MM.1S (cell line): ENCODE results near the gene FER.
"Not testable (repeated sequence)": the region's sequence is repeated elsewhere in the genome, so short reads cannot be mapped to it uniquely, and the experiment has no call there.

Experiments used
- DNase-seq: peaks from one replicate; pipeline ENCODE4 v3.0.0-alpha.2; 2015
- H2AFZ ChIP-seq: fragments of 300-600 bp; sonication (generic); 2 replicates; pipeline ENCODE4 v1.6.0; 2016; ENCODE audit warnings: antibody characterized with exemption, low read length
- H3F3A ChIP-seq: fragments of 300-600 bp; sonication (generic); 2 replicates; pipeline ENCODE4 v1.6.1; 2016; ENCODE audit warnings: mild to moderate bottlenecking, antibody characterized with exemption, low read length, moderate library complexity, mixed read lengths; ENCODE audit not compliant: insufficient read depth
- H3K27ac ChIP-seq: fragments of 300-600 bp; sonication (generic); 2 replicates; pipeline ENCODE4 v1.5.1; 2016; ENCODE audit warnings: mild to moderate bottlenecking, low read length
- H3K27me3 ChIP-seq: fragments of 300-600 bp; sonication (generic); replicated peaks from 2 replicates; pipeline ENCODE4 v1.6.0; 2016; ENCODE audit warnings: low read length; ENCODE audit not compliant: insufficient read depth
- H3K36me3 ChIP-seq: fragments of 300-600 bp; sonication (generic); replicated peaks from 2 replicates; pipeline ENCODE4 v1.6.1; 2016; ENCODE audit warnings: mild to moderate bottlenecking, low read length, mixed read lengths; ENCODE audit not compliant: insufficient read depth
- H3K4me1 ChIP-seq: fragments of 300-600 bp; sonication (generic); 2 replicates; pipeline ENCODE4 v1.6.1; 2016; ENCODE audit warnings: low read length, mixed read lengths
- H3K4me2 ChIP-seq: fragments of 300-600 bp; sonication (generic); 2 replicates; pipeline ENCODE4 v1.6.0; 2016; ENCODE audit warnings: low read depth, low read length
- H3K4me3 ChIP-seq: fragments of 300-600 bp; sonication (generic); 2 replicates; pipeline ENCODE4 v1.5.1; 2016; ENCODE audit warnings: low read length, mixed read lengths
- H3K79me2 ChIP-seq: fragments of 300-600 bp; sonication (generic); 2 replicates; pipeline ENCODE4 v1.6.1; 2016; ENCODE audit warnings: mixed run types, low read length, mixed read lengths
- H3K9ac ChIP-seq: fragments of 300-600 bp; sonication (generic); 2 replicates; pipeline ENCODE4 v1.6.1; 2016; ENCODE audit warnings: low read length, mixed read lengths
- H3K9me2 ChIP-seq: fragments of 300-600 bp; sonication (generic); replicated peaks from 2 replicates; pipeline ENCODE4 v1.6.1; 2016; ENCODE audit warnings: mild to moderate bottlenecking, low read length, mixed read lengths; ENCODE audit not compliant: insufficient read depth
- H3K9me3 ChIP-seq: fragments of 300-600 bp; sonication (generic); replicated peaks from 2 replicates; pipeline ENCODE4 v1.6.1; 2016; ENCODE audit warnings: mild to moderate bottlenecking, low read length, mixed read lengths; ENCODE audit not compliant: insufficient read depth
- H4K20me1 ChIP-seq: fragments of 300-600 bp; sonication (generic); 2 replicates; pipeline ENCODE4 v1.6.1; 2016; ENCODE audit warnings: mild to moderate bottlenecking, low read length, moderate library complexity, mixed read lengths; ENCODE audit not compliant: insufficient read depth
- EZH2 ChIP-seq: fragments of 300-600 bp; sonication (generic); optimal IDR thresholded peaks from 2 replicates; pipeline ENCODE3; 2017; ENCODE audit warnings: low read depth, mild to moderate bottlenecking, antibody characterized with exemption, low read length, mixed read lengths
- EZH2phosphoT487 ChIP-seq: fragments of 300-600 bp; sonication (generic); IDR thresholded peaks from 2 replicates; pipeline ENCODE4 v1.6.1; 2018; ENCODE audit warnings: antibody characterized with exemption, low read length
- TF ChIP-seq, protein P1 (sequence below): fragments of 300-600 bp; sonication (generic); IDR thresholded peaks from 2 replicates; pipeline ENCODE4 v1.5.1; 2016; ENCODE audit warnings: antibody characterized with exemption, low read length, mixed read lengths

Gene FER

DNA sequence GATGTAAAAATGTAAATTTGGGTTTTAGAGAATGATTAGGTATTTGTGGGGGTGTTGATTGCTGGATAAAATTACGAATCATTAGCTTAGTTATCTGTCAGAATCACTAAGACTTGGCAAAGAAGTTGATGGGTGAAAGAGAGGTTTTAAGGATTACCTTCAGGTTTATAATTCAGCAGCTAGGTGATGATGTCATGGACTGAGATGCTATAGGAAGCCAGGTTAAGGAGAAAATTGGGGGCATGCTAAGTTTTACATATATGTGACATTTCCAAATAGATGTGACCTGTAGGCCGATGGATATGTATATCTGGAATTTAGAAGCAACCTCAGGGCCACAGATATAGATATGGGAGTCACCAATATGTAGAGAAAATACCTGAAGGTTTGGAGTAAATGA is 228.0 kb downstream of the FER start:
- H3K9me2 ChIP-seq: no peaks in the 10 kb centered on the region
- TF ChIP-seq EZH2 (no peak), EZH2phosphoT487 (no peak)
- TF ChIP-seq, protein P1, sequence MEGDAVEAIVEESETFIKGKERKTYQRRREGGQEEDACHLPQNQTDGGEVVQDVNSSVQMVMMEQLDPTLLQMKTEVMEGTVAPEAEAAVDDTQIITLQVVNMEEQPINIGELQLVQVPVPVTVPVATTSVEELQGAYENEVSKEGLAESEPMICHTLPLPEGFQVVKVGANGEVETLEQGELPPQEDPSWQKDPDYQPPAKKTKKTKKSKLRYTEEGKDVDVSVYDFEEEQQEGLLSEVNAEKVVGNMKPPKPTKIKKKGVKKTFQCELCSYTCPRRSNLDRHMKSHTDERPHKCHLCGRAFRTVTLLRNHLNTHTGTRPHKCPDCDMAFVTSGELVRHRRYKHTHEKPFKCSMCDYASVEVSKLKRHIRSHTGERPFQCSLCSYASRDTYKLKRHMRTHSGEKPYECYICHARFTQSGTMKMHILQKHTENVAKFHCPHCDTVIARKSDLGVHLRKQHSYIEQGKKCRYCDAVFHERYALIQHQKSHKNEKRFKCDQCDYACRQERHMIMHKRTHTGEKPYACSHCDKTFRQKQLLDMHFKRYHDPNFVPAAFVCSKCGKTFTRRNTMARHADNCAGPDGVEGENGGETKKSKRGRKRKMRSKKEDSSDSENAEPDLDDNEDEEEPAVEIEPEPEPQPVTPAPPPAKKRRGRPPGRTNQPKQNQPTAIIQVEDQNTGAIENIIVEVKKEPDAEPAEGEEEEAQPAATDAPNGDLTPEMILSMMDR: no peak

DNA sequence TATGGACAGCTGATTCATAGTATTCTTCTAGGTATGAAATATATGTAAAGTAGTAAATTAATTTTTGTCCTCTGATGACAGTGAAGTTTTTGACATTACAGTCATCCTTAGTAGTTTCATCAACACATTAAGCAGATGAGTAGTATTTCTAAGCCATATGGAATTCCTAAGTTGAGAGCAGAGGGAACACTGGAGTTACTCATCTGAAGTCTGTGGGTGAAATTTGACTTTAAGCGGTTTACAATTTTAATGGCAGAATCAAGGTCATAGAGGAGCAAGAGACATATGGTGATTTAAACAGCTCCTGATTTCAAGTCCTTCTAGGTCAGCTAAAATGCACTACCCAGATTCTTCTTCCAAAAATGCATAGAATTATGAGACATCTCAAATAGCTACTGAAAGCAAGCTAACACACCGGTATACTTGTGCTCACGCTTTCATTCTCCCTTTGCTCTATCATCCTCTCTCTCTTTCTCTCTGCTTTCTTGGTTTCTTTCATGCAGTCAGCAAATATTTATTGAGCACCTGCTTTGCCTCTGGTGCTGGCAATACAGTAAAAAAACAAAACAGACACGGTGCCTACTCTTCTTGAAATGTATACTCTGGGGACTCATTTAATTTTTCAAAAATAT is 235.9 kb downstream of the FER start:
- H3K9me3 ChIP-seq: no peaks in the 10 kb centered on the region
- H2AFZ ChIP-seq: peak overlapping the region; percentile 27; the same call in 1 of the 2 replicates
- peak; percentile 82 for DNase-seq
- H3K9me2 ChIP-seq: no peaks in the 10 kb centered on the region
- H3K27me3 ChIP-seq: no peaks in the 10 kb centered on the region
- peaks cover 19% of the 10 kb centered on the region for H3F3A ChIP-seq
- H3K4me2 ChIP-seq: peak overlapping the region; percentile 66; the same call in 1 of the 2 replicates
- H3K9ac ChIP-seq: peak overlapping the region; percentile 23; the same call in 1 of the 2 replicates
- TF ChIP-seq EZH2 (no peak), EZH2phosphoT487 (no peak)
- TF ChIP-seq, protein P1: no peak
- peaks cover 14% of the 10 kb centered on the region for H3K4me1 ChIP-seq
- H3K36me3 ChIP-seq: no peaks in the 10 kb centered on the region
- no peaks in the 10 kb centered on the region for H3K79me2 ChIP-seq
- 0 out of 2 replicates have a peak overlapping the region, but pooled peaks have one; percentile 13 for H3K4me3 ChIP-seq
- H3K27ac ChIP-seq: peak overlapping the region; percentile 70
- H4K20me1 ChIP-seq: no peaks in the 10 kb centered on the region

More for the DNA sequence above, 228.0 kb downstream of the FER start:
- H3K4me2 ChIP-seq: no peak overlapping the region
- H3K4me3 ChIP-seq: no peak overlapping the region
- H3K27ac ChIP-seq: no peak overlapping the region
- H3F3A ChIP-seq: no peaks in the 10 kb centered on the region
- no peaks in the 10 kb centered on the region for H3K4me1 ChIP-seq
- H4K20me1 ChIP-seq: no peaks in the 10 kb centered on the region
- H2AFZ ChIP-seq: no peak overlapping the region
- no peaks in the 10 kb centered on the region for H3K27me3 ChIP-seq
- H3K36me3 ChIP-seq: no peaks in the 10 kb centered on the region
- DNase-seq: no peak
- no peaks in the 10 kb centered on the region for H3K9me3 ChIP-seq
- no peak overlapping the region for H3K9ac ChIP-seq
- H3K79me2 ChIP-seq: no peaks in the 10 kb centered on the region

DNA sequence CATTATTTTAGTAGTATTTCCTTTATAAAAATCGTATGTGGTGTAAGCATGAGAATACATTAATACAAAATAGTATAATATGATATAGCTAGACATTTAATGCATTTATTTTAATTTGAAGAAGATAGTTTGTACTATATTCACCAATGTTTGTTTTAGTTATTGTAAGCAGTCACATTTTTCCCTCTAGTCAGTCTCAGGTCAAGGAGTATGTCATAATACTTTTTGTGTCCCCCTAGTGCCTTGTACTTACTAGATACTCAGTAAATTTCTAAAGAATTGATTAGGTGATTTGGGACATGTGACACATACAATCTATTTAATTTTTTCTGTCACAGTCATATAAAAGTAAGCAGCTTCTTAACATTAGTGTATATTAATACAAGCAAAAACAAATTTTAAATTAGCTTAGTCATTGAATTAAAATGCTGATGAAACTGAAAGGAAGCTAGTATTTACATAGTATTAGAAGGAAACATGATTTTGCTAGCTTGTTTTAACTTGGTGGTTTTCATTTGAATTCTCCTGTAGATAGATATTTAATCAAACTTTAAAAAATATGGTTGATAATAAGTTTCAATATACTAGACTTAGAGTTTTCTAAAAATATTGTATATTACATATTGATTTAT is 242.2 kb downstream of the FER start:
- no peaks in the 10 kb centered on the region for H4K20me1 ChIP-seq
- peaks cover 11% of the 10 kb centered on the region for H3K4me1 ChIP-seq
- no peaks in the 10 kb centered on the region for H3K36me3 ChIP-seq
- no peak overlapping the region; the same call in 1 of the 2 replicates for H3K27ac ChIP-seq
- TF ChIP-seq EZH2 (no peak), EZH2phosphoT487 (no peak)
- TF ChIP-seq, protein P1: no peak
- DNase-seq: peak; percentile 30
- no peaks in the 10 kb centered on the region for H3K9me2 ChIP-seq
- no peaks in the 10 kb centered on the region for H3K9me3 ChIP-seq
- H3K79me2 ChIP-seq: no peaks in the 10 kb centered on the region
- H3K4me3 ChIP-seq: peak overlapping the region; percentile 7
- peaks cover 4% of the 10 kb centered on the region; the same call in 1 of the 2 replicates for H3F3A ChIP-seq
- H3K4me2 ChIP-seq: peak overlapping the region; percentile 37
- H3K27me3 ChIP-seq: no peaks in the 10 kb centered on the region
- no peak overlapping the region for H2AFZ ChIP-seq
- no peak overlapping the region for H3K9ac ChIP-seq

DNA sequence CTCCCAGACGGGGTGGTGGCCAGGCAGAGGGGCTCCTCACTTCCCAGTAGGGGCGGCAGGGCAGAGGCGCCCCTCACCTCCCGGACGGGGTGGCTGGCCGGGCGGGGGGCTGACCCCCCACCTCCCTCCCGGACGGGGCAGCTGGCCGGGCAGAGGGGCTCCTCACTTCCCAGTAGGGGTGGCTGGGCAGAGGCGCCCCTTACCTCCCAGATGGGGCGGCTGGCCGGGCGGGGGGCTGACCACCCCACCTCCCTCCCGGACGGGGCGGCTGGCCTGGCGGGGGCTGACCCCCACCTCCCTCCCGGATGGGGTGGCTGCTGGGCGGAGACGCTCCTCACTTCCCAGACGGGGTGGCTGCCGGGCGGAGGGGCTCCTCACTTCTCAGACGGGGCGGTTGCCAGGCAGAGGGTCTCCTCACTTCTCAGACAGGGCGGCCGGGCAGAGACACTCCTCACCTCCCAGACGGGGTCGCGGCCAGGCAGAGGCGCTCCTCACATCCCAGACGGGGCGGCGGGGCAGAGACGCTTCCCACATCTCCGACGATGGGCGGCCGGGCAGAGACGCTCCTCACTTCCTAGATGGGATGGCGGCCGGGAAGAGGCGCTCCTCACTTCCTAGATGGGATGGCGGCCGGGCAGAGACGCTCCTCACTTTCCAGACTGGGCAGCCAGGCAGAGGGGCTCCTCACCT is 244.8 kb downstream of the FER start:
- DNase-seq, H3K9me2 ChIP-seq, H3K27me3 ChIP-seq, H3K79me2 ChIP-seq, H3K4me3 ChIP-seq, H3K27ac ChIP-seq, H3K36me3 ChIP-seq, H3K9ac ChIP-seq, H3K4me2 ChIP-seq, H3F3A ChIP-seq, H3K9me3 ChIP-seq, H4K20me1 ChIP-seq, H2AFZ ChIP-seq: not testable (repeated sequence)
- H3K4me1 ChIP-seq: peaks cover 11% of the 10 kb centered on the region

DNA sequence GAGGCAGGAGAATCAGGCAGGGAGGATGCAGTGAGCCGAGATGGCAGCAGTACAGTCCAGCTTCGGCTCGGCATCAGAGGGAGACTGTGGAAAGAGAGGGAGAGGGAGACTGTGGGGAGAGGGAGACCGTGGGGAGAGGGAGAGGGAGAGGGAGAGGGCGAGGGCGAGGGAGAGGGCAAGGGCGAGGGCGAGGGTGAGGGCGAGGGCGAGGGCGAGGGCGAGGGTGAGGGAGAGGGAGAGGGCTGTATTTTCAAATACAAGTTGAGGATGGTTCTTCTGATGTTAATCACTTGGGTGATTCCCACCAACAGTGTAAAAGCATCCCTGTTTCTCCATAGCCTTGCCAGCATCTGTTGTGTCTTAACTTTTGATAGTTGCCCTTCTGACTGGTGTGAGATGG is 245.7 kb downstream of the FER start:
- not testable (repeated sequence) for H3K4me2 ChIP-seq, H4K20me1 ChIP-seq, H3K9me3 ChIP-seq, H3K9me2 ChIP-seq, H3K9ac ChIP-seq, H3F3A ChIP-seq, H2AFZ ChIP-seq, H3K4me3 ChIP-seq, DNase-seq, H3K27ac ChIP-seq, H3K79me2 ChIP-seq, H3K36me3 ChIP-seq, H3K27me3 ChIP-seq
- peaks cover 11% of the 10 kb centered on the region for H3K4me1 ChIP-seq
